K562 (cell line): Measurements from ENCODE around the gene CLUH. TPM values are rescaled to one million over a fixed set of nuclear protein-coding genes. Genes with fewer than 3 reads are reported as not detected.

Experiments
- HDAC3 ChIP-seq: fragments of 450-650 bp; IDR thresholded peaks from 2 replicates; pipeline ENCODE4 v1.6.1; 2018; ENCODE audit warnings: borderline replicate concordance, mild to moderate bottlenecking, moderate library complexity; ENCODE audit not compliant: partially characterized antibody
- IRF2 ChIP-seq: sonication (generic); formaldehyde crosslinking; IDR thresholded peaks from 2 replicates; pipeline ENCODE4 v1.8.1; 2022; ENCODE audit warnings: mild to moderate bottlenecking, missing genetic modification reagents
- MEF2A ChIP-seq: IDR thresholded peaks from 2 replicates; pipeline ENCODE4 v1.6.1; 2011; ENCODE audit warnings: low read depth, mild to moderate bottlenecking, low read length, moderate library complexity; ENCODE audit not compliant: control insufficient read depth
- MEIS2 ChIP-seq: fragments of 450-650 bp; IDR thresholded peaks from 2 replicates; pipeline ENCODE4 v1.6.1; 2014; ENCODE audit warnings: mild to moderate bottlenecking; ENCODE audit not compliant: partially characterized antibody
- NFIC ChIP-seq: fragments of 450-650 bp; IDR thresholded peaks from 2 replicates; pipeline ENCODE4 v1.6.1; 2017; ENCODE audit warnings: mild to moderate bottlenecking, inconsistent platforms
- PHB2 ChIP-seq: fragments of 450-650 bp; IDR thresholded peaks from 2 replicates; pipeline ENCODE4 v1.6.1; 2017; ENCODE audit warnings: low read depth
- POLR2A ChIP-seq: fragments of 450-650 bp; conservative IDR thresholded peaks from 2 replicates; pipeline ENCODE4 v1.6.1; 2016
- STAT5A ChIP-seq: IDR thresholded peaks from 2 replicates; pipeline ENCODE4 v1.6.1; 2012; ENCODE audit warnings: low read length, inconsistent platforms, borderline replicate concordance
- XRCC4 ChIP-seq: IDR thresholded peaks from one replicate; pipeline ENCODE4 v1.6.1; 2011; ENCODE audit not compliant: insufficient read depth, insufficient read length; ENCODE audit errors: extremely low read depth
- ZKSCAN8 ChIP-seq: fragments of 200-800 bp; sonication (Bioruptor generic); IDR thresholded peaks from 2 replicates; pipeline ENCODE4 v1.6.1; 2016; ENCODE audit warnings: missing genetic modification characterization, missing compliant biosample characterization
- ZNF174 ChIP-seq: fragments of 250-450 bp; sonication (Bioruptor Pico); IDR thresholded peaks from 2 replicates; pipeline ENCODE4 v1.4.0; 2020; ENCODE audit warnings: mild to moderate bottlenecking
- ZNF347 ChIP-seq: fragments of 450-650 bp; formaldehyde crosslinking; IDR thresholded peaks from 2 replicates; pipeline ENCODE4 v1.4.0; 2020; ENCODE audit warnings: low read depth, mild to moderate bottlenecking, moderate library complexity
- ZNF436 ChIP-seq: fragments of 250-450, 450-650 bp; sonication (Bioruptor Pico); formaldehyde crosslinking; IDR thresholded peaks from 2 replicates; pipeline ENCODE4 v1.7.0; 2020; ENCODE audit warnings: mild to moderate bottlenecking
- polyA plus RNA-seq, 8 experiments: library from polyadenylated mRNA; depleted of rRNA in 4 of 8; stranded (reverse) in 5 of 8; unstranded in 3 of 8; fragments of >200 nt; fragmentation: Nextera tagmentation in 2 of 8; fragmentation: Illumina TruSeq in 1 of 8; extraction: Ambion mirVana in 2 of 8; extraction: Trizol in 1 of 8; gene quantifications; 2 replicates each; pipeline versions ENCODE4 v1.2.1 to v1.2.3, GENCODE V29; 2011 to 2014; ENCODE audit warnings: inconsistent platforms in 1 of 8, missing spikeins in 1 of 8
- total RNA-seq, 7 experiments: library from RNA; depleted of rRNA in 6 of 7; stranded (reverse); fragments of >200 nt in 6 of 7; fragmentation: Illumina TruSeq in 2 of 7; extraction: Trizol in 2 of 7; gene quantifications; 2 replicates each; pipeline versions ENCODE4 v1.2.1 to v1.2.3, GENCODE V29; 2011 to 2021; ENCODE audit warnings: low replicate concordance in 1 of 7
- TF ChIP-seq, protein P1 (sequence below): IDR thresholded peaks from 2 replicates; pipeline ENCODE4 v1.6.1; 2012; ENCODE audit warnings: low read depth, low read length, improper control_type of control experiment, borderline replicate concordance
- TF ChIP-seq, protein P2 (sequence below): sonication (generic); formaldehyde crosslinking; IDR thresholded peaks from 2 replicates; pipeline ENCODE4 v1.9.0; 2022; ENCODE audit warnings: mild to moderate bottlenecking, missing genetic modification reagents
- TF ChIP-seq, protein P3 (sequence below): sonication (generic); formaldehyde crosslinking; IDR thresholded peaks from 2 replicates; pipeline ENCODE4 v1.8.0; 2023; ENCODE audit warnings: mild to moderate bottlenecking, missing genetic modification reagents
- TF ChIP-seq, protein P4 (sequence below): sonication (generic); formaldehyde crosslinking; IDR thresholded peaks from 2 replicates; pipeline ENCODE4 v1.8.1; 2023; ENCODE audit warnings: mild to moderate bottlenecking, missing genetic modification reagents
- TF ChIP-seq, protein P5 (sequence below): fragments of 250-450 bp; sonication (Bioruptor Pico); IDR thresholded peaks from 2 replicates; pipeline ENCODE4 v1.4.0; 2020; ENCODE audit warnings: borderline replicate concordance
- TF ChIP-seq, protein P6 (sequence below): fragments of 250-450 bp; sonication (Bioruptor Pico); IDR thresholded peaks from 2 replicates; pipeline ENCODE4 v1.5.1; 2021; ENCODE audit warnings: mild to moderate bottlenecking

Gene CLUH
- total and polyA plus RNA-seq, 9 of the 15 experiments (the other 6 are each of a cell fraction or from before 2014, with no cell fraction given): 0.21 to 140 (median 33.2) TPM

DNA sequence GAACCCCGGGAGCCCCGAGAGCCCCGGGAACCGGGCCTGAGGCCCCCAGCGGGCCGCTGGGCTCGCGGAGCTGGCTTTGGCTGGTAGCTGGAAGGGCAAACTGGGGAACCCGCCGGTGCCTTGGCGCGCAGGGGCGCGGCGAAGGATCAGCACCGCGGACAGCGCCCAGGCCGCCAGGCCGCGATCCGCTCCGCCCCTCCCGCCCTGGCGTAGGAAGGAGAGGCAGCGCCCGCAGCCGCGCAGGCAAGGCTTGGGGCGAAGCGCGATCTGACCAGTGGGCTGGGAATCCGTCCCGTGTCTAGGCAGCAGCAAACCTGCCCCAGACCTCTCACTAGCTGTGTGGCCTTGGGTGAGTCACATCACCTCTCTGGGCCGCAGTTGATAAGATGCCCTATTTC is 38.2 kb upstream of the CLUH start (continued):
- TF ChIP-seq, protein P1, sequence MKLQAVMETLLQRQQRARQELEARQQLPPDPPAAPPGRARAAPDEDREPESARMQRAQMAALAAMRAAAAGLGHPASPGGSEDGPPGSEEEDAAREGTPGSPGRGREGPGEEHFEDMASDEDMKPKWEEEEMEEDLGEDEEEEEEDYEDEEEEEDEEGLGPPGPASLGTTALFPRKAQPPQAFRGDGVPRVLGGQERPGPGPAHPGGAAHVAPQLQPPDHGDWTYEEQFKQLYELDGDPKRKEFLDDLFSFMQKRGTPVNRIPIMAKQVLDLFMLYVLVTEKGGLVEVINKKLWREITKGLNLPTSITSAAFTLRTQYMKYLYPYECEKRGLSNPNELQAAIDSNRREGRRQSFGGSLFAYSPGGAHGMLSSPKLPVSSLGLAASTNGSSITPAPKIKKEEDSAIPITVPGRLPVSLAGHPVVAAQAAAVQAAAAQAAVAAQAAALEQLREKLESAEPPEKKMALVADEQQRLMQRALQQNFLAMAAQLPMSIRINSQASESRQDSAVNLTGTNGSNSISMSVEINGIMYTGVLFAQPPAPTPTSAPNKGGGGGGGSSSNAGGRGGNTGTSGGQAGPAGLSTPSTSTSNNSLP: no peak
- TF ChIP-seq XRCC4 (no peak), ZNF436 (CRISPR knock-in tag) (no peak), ZNF174 (CRISPR knock-in tag) (no peak), HDAC3 (no peak), MEF2A (no peak), MEIS2 (no peak), NFIC (no peak), STAT5A (no peak), ZNF347 (CRISPR knock-in tag) (no peak), PHB2 (no peak), POLR2A (no peak), IRF2 (CRISPR knock-in tag) (no peak), ZKSCAN8 (CRISPR knock-in tag) (no peak)
- TF ChIP-seq, protein P2, sequence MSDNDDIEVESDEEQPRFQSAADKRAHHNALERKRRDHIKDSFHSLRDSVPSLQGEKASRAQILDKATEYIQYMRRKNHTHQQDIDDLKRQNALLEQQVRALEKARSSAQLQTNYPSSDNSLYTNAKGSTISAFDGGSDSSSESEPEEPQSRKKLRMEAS (CRISPR knock-in tag): peak; percentile 36; the same call in 1 of the 2 replicates
- TF ChIP-seq, protein P3, sequence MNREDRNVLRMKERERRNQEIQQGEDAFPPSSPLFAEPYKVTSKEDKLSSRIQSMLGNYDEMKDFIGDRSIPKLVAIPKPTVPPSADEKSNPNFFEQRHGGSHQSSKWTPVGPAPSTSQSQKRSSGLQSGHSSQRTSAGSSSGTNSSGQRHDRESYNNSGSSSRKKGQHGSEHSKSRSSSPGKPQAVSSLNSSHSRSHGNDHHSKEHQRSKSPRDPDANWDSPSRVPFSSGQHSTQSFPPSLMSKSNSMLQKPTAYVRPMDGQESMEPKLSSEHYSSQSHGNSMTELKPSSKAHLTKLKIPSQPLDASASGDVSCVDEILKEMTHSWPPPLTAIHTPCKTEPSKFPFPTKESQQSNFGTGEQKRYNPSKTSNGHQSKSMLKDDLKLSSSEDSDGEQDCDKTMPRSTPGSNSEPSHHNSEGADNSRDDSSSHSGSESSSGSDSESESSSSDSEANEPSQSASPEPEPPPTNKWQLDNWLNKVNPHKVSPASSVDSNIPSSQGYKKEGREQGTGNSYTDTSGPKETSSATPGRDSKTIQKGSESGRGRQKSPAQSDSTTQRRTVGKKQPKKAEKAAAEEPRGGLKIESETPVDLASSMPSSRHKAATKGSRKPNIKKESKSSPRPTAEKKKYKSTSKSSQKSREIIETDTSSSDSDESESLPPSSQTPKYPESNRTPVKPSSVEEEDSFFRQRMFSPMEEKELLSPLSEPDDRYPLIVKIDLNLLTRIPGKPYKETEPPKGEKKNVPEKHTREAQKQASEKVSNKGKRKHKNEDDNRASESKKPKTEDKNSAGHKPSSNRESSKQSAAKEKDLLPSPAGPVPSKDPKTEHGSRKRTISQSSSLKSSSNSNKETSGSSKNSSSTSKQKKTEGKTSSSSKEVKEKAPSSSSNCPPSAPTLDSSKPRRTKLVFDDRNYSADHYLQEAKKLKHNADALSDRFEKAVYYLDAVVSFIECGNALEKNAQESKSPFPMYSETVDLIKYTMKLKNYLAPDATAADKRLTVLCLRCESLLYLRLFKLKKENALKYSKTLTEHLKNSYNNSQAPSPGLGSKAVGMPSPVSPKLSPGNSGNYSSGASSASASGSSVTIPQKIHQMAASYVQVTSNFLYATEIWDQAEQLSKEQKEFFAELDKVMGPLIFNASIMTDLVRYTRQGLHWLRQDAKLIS (CRISPR knock-in tag): peak; percentile 81; the same call in 1 of the 2 replicates
- TF ChIP-seq, protein P4, sequence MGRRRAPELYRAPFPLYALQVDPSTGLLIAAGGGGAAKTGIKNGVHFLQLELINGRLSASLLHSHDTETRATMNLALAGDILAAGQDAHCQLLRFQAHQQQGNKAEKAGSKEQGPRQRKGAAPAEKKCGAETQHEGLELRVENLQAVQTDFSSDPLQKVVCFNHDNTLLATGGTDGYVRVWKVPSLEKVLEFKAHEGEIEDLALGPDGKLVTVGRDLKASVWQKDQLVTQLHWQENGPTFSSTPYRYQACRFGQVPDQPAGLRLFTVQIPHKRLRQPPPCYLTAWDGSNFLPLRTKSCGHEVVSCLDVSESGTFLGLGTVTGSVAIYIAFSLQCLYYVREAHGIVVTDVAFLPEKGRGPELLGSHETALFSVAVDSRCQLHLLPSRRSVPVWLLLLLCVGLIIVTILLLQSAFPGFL (CRISPR knock-in tag): no peak
- TF ChIP-seq, protein P5, sequence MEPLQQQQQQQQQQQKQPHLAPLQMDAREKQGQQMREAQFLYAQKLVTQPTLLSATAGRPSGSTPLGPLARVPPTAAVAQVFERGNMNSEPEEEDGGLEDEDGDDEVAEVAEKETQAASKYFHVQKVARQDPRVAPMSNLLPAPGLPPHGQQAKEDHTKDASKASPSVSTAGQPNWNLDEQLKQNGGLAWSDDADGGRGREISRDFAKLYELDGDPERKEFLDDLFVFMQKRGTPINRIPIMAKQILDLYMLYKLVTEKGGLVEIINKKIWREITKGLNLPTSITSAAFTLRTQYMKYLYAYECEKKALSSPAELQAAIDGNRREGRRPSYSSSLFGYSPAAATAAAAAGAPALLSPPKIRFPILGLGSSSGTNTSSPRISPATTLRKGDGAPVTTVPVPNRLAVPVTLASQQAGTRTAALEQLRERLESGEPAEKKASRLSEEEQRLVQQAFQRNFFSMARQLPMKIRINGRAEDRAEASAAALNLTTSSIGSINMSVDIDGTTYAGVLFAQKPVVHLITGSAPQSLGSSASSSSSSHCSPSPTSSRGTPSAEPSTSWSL (CRISPR knock-in tag): no peak
- TF ChIP-seq, protein P6, sequence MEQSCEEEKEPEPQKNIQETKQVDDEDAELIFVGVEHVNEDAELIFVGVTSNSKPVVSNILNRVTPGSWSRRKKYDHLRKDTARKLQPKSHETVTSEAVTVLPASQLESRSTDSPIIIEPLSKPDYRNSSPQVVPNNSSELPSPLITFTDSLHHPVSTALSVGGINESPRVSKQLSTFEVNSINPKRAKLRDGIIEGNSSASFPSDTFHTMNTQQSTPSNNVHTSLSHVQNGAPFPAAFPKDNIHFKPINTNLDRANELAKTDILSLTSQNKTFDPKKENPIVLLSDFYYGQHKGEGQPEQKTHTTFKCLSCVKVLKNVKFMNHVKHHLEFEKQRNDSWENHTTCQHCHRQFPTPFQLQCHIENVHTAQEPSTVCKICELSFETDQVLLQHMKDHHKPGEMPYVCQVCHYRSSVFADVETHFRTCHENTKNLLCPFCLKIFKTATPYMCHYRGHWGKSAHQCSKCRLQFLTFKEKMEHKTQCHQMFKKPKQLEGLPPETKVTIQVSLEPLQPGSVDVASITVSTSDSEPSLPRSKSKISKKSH: no peak
